ENCODE measurements around the gene TEDC2.

The TEDC2 gene

DNA sequence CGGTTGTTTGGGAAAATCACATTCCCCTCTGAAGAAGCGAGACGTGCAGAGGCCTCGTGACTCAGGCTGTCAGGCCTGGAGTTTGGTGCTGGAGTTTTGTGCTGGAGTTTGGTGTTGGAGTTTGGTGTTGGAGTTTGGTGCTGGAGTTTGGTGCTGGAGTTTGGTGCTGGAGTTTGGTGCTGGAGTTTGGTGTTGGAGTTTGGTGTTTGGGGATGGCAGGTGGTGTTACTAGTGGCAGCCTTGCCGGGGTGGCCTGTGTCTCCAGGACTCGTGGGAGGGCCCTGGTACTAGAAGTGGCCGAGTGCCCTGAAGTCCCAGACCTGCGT is 27.6 kb downstream of the TEDC2 start:
- Mint-ChIP-seq H3K4me3 (peak overlapping the region; percentile 4), H3K36me3 (ENCODE audit: low read depth) (no peaks in the 10 kb centered on the region), H3K27ac (peak overlapping the region; percentile 53), H3K4me1 (peaks cover 64% of the 10 kb centered on the region), H3K27me3 (ENCODE audit: low read depth, poor library complexity) (no peaks in the 10 kb centered on the region), H3K9me3 (no peaks in the 10 kb centered on the region)
- DNase-seq = no peak
- TF ChIP-seq, protein P1, sequence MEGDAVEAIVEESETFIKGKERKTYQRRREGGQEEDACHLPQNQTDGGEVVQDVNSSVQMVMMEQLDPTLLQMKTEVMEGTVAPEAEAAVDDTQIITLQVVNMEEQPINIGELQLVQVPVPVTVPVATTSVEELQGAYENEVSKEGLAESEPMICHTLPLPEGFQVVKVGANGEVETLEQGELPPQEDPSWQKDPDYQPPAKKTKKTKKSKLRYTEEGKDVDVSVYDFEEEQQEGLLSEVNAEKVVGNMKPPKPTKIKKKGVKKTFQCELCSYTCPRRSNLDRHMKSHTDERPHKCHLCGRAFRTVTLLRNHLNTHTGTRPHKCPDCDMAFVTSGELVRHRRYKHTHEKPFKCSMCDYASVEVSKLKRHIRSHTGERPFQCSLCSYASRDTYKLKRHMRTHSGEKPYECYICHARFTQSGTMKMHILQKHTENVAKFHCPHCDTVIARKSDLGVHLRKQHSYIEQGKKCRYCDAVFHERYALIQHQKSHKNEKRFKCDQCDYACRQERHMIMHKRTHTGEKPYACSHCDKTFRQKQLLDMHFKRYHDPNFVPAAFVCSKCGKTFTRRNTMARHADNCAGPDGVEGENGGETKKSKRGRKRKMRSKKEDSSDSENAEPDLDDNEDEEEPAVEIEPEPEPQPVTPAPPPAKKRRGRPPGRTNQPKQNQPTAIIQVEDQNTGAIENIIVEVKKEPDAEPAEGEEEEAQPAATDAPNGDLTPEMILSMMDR (IDR thresholded peaks at IDR 0.05) = no peak

DNA sequence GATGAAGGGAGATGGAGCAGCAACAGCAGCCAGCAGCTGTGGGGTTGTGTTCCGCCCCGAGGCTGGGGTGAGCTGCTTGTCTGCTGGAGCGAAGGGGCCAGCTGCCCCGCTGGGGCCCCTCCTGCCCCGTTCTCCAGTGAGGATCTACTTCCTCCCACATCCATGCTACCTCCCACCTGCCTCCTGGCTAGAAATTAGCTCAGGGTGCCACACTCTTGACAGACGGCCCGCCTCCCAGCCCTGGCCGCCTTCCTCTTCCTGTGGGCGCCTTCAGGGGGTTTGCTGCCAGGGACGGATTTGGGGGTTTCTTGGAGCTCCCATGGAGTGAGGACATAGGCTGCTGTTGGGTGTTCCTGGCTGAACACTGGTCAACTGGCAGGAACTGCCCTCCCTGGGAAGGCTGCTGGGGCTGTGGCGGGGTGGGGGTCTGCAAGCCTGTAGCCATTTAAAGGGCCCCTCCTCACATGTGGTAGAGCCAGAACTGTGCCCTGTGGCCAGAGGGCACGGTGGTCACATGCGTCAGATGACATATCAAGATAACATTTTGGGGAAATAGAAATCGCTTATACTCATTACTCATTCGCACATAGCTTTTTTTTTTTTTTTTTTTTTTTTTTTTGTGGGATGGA is 28.1 kb downstream of the TEDC2 start:
- TF ChIP-seq, protein P1 (IDR thresholded peaks at IDR 0.05) = no peak
- Mint-ChIP-seq H3K27ac (no peak overlapping the region), H3K4me3 (no peak overlapping the region), H3K27me3 (ENCODE audit: low read depth, poor library complexity) (no peaks in the 10 kb centered on the region), H3K4me1 (peaks cover 59% of the 10 kb centered on the region), H3K9me3 (no peaks in the 10 kb centered on the region), H3K36me3 (ENCODE audit: low read depth) (no peaks in the 10 kb centered on the region)
- DNase-seq = no peak

DNA sequence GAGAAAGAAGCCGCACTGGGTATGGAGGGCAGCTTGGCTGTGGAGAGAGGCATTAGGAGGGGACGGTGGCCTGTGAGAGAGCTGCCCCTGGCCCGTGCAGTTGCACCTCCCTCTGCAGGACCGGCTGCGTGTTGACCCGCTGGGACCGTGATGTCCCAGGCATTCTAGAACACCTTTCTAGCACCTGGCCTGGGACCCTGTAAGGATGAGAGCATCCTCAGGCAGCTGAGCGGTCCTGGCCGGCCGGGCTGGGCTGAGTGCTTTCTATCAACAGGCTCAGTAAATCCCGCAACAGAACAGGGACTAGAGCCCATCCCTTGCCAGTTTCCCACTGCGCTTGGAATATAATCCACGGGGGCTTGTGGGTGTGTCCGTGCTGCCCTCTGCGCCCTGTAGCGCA is 29.7 kb downstream of the TEDC2 start:
- TF ChIP-seq, protein P1 (IDR thresholded peaks at IDR 0.05) = no peak
- Mint-ChIP-seq H3K27me3 (ENCODE audit: low read depth, poor library complexity) (no peaks in the 10 kb centered on the region), H3K4me3 (no peak overlapping the region), H3K4me1 (peaks cover 43% of the 10 kb centered on the region), H3K36me3 (ENCODE audit: low read depth) (no peaks in the 10 kb centered on the region), H3K27ac (no peak overlapping the region), H3K9me3 (no peaks in the 10 kb centered on the region)
- no peak for DNase-seq

DNA sequence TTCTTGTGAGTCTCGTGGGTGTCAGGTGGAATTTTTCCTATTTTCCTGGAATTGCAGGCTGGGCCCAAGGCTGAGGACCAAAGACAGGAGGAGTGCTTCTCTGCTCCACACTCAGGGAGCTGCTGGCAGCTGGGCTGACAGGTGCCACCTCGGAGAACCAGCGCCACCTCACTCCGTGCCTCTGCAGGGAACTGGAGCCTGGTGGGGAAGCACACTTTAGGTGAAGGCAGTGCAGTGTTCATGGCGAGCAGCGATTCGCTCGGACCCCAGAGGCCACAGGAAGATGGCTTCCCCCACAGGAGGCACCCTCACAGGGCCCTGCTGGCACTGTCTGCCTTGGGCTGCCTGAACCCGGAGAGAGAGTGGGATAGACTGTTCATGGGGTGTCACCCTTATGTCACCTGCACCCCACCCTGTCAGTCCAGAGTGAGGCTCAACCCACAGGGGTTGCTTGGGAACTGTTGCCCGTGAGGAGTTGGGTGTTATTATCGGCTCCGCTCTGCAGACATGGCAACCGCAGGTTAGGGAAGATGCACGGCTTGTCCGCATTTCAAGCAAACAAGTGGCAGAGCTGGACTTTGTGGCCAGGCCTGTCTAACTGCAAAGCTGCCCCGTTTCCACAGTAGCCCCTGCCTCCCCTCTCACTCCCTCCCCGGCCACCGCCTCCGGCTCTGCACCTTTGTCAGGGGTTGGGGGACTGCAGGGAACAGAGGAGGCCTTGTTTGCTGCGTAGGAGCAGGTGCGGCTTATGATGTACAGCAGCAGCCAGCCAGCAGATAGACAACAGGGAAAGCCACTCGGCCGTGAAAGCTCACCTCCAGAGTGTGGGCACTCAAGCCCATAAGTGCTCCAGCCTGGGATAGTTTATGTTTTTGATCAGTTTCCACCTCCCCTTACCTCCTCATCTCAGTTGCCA is 30.5 kb downstream of the TEDC2 start:
- Mint-ChIP-seq H3K27ac (no peak overlapping the region), H3K36me3 (ENCODE audit: low read depth) (no peaks in the 10 kb centered on the region), H3K9me3 (no peaks in the 10 kb centered on the region), H3K27me3 (ENCODE audit: low read depth, poor library complexity) (no peaks in the 10 kb centered on the region), H3K4me1 (peaks cover 34% of the 10 kb centered on the region), H3K4me3 (no peak overlapping the region)
- DNase-seq = no peak
- TF ChIP-seq, protein P1 (IDR thresholded peaks at IDR 0.05) = no peak

DNA sequence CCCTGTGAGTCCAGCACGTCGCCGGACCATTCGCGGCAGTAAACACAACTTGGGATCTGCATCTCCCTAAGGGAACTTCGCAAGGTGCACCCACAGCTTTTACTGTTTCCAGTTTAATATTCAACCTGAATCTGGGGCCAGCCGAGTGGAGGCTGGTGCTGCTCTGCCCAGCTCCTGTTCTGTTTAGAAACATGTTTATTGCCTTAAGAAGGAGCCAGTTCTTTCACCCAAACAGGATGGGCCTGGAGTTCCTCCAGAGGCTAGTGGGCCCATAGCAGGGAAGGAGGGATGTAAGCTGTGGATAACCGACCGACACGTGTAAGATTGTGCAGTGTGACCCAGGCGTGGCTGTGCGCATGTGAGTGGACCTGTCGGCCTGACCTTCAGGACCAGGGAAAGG is 32.4 kb downstream of the TEDC2 start:
- no peak overlapping the region for H3K4me3 Mint-ChIP-seq
- H3K27me3 Mint-ChIP-seq (ENCODE audit: low read depth, poor library complexity) = no peaks in the 10 kb centered on the region
- TF ChIP-seq, protein P1 (IDR thresholded peaks at IDR 0.05) = no peak
- peaks cover under 1% of the 10 kb centered on the region for H3K36me3 Mint-ChIP-seq (ENCODE audit: low read depth)
- DNase-seq = no peak
- peaks cover 28% of the 10 kb centered on the region for H3K4me1 Mint-ChIP-seq
- no peaks in the 10 kb centered on the region for H3K9me3 Mint-ChIP-seq
- H3K27ac Mint-ChIP-seq = no peak overlapping the region

Measured in nephron progenitor cell (in vitro differentiated cells).